ENCODE data around the gene INPP5D.

DNA sequence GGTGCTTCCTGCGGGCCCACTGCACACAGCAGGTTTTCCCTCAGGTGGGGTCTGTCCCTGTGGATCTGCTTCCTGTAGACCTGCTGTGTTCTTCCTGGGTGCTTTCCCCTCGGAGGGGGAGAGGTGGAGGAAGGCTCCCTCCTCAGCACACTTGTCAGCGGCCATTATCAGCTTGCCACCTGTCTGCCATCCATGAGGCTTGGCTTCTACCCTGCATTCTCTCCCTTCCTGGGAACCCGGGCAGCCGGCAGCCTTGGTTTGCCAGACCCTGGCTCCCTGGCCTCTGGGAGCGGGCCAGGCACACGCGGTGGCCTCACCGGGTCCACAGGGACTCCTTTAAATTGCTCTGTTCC lies 58.5 kb downstream of the INPP5D start:
- no peak for TF ChIP-seq CTCF (conservative IDR thresholded peaks at IDR 0.05; ENCODE audit: low read length)
- no peak for TF ChIP-seq EZH2phosphoT487 (IDR thresholded peaks at IDR 0.05; ENCODE audit: borderline replicate concordance, low read depth, low read length)

All from OCI-LY7 (cell line).